Erythroblast (primary cell): ENCODE results near the gene RNF213.

Experiments used
- GATA1 ChIP-seq: IDR thresholded peaks from 2 replicates; pipeline ENCODE4 v1.6.1; 2011; ENCODE audit warnings: low read depth, mild to moderate bottlenecking, control low read depth, low read length, moderate library complexity
- POLR2A ChIP-seq: IDR thresholded peaks from 2 replicates; pipeline ENCODE4 v1.6.1; 2011; ENCODE audit warnings: mild to moderate bottlenecking, low read length

DNA sequence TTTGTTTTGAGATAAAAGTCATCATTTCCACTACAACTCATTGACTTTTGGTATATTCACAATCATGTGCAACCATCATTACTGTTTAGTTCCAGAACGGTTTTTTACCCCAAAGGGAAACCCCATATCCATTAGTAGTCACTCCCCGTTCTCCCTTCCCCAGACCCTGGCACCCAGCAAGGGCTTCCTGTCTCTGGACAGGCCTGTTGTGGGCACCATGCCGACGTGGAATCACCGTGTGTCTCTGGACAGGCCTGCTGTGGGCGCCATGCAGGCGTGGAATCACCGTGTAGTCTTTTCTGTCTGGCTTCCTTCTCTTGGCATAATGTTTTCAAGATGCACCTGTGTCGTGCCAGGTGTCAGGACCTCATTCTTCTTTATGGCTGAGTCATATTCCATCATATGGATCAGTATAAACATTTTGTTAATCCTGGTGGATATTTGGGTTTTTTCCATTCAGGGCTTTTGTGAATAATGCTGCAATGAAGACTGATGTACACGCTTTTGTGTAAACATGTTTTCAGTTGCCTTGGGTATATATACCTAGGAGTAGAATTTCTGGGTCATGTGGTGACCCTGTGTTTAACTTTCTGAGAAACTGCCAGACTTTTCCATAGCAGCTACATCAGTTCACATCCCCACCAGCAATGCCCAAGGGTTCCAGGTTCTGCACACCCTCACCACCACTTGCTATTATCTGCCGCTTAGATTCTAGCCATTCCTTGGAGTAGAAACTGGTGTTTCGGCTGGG, 173.4 kb downstream of the RNF213 start:
- TF ChIP-seq POLR2A (no peak), GATA1 (no peak)
